Parathyroid adenoma (tissue), 2 donors: ENCODE results near the gene COMT.

Experiments
- H2AFZ ChIP-seq: fragments of 300-600 bp; sonication (generic); one replicate; pipeline ENCODE4 v1.7.0; 2017; ENCODE audit warnings: antibody characterized with exemption, mild to moderate bottlenecking
- H3K27ac ChIP-seq: fragments of 300-600 bp; sonication (generic); one replicate; pipeline ENCODE4 v1.7.0; 2017
- H3K27me3 ChIP-seq: fragments of 300-600 bp; sonication (generic); one replicate; pipeline ENCODE4 v1.7.0; 2017; ENCODE audit warnings: low read length; ENCODE audit not compliant: control insufficient read depth, insufficient read depth
- H3K36me3 ChIP-seq: fragments of 300-600 bp; sonication (generic); one replicate; pipeline ENCODE4 v1.7.0; 2017; ENCODE audit warnings: low read length; ENCODE audit not compliant: control insufficient read depth, insufficient read depth
- H3K4me1 ChIP-seq: fragments of 300-600 bp; sonication (generic); one replicate; pipeline ENCODE4 v1.7.0; 2017; ENCODE audit warnings: control low read depth
- H3K4me2 ChIP-seq: fragments of 300-600 bp; sonication (generic); one replicate; pipeline ENCODE4 v1.7.0; 2017; ENCODE audit warnings: low read length
- H3K4me3 ChIP-seq: fragments of 300-600 bp; sonication (generic); one replicate; pipeline ENCODE4 v1.7.0; 2017; ENCODE audit warnings: low read depth, low read length
- H3K79me2 ChIP-seq: fragments of 300-600 bp; sonication (generic); one replicate; pipeline ENCODE4 v1.7.0; 2017; ENCODE audit warnings: control low read depth
- H3K9ac ChIP-seq: fragments of 300-600 bp; sonication (generic); one replicate; pipeline ENCODE4 v1.7.0; 2017; ENCODE audit warnings: mild to moderate bottlenecking
- H3K9me3 ChIP-seq: fragments of 300-600 bp; sonication (generic); one replicate; pipeline ENCODE4 v1.7.0; 2017; ENCODE audit warnings: low read length; ENCODE audit not compliant: control insufficient read depth
- TF ChIP-seq, protein P1 (sequence below): fragments of 300-600 bp; sonication (generic); IDR thresholded peaks from one replicate; pipeline ENCODE4 v1.7.0; 2017; ENCODE audit warnings: antibody characterized with exemption, mild to moderate bottlenecking
- donor health status: primary hyperparathyroidism.

COMT gene

DNA sequence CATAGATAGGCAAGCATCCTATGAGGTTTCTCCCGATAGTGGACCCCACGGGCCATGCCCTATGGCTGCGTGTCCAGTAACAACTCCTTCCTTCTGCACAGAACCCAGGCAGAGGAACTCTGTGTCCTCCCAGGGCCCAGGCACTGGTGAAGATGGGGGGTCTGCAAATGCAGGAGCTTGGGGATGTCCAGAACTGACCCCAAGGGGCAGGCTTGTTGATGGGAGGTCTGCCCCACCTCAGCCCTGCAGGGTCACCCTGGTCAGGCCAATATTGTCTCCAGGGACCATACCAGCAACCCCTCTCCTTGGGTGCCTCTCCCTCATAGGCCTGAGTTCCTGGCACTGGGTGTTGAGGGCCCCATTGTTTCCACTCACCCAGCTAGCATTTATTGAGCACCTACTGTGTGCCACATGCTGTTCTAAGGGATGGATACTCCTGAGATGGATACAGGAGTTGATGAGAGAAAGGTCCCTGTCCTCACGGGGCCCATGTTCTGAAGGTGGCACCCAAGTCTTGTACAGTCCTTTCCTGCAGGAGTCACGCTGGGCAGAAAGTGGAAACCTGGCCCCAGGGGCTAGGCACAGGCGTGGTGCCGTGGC, 26.4 kb downstream of the COMT start:
- H3K4me1 ChIP-seq = no peaks in the 10 kb centered on the region

DNA sequence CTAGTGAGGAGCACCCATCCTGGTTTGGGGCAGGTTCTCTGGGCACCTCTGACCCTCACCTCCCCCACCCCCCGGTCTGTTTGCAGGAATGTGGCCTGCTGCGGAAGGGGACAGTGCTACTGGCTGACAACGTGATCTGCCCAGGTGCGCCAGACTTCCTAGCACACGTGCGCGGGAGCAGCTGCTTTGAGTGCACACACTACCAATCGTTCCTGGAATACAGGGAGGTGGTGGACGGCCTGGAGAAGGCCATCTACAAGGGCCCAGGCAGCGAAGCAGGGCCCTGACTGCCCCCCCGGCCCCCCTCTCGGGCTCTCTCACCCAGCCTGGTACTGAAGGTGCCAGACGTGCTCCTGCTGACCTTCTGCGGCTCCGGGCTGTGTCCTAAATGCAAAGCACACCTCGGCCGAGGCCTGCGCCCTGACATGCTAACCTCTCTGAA, 26.9 kb downstream of the COMT start:
- H3K27ac ChIP-seq = no peak overlapping the region
- H3K4me3 ChIP-seq = no peak overlapping the region
- H3K9me3 ChIP-seq = no peaks in the 10 kb centered on the region
- no peak overlapping the region for H3K9ac ChIP-seq
- no peaks in the 10 kb centered on the region for H3K36me3 ChIP-seq
- H3K27me3 ChIP-seq = no peaks in the 10 kb centered on the region
- no peaks in the 10 kb centered on the region for H3K79me2 ChIP-seq
- no peaks in the 10 kb centered on the region for H3K4me1 ChIP-seq
- H2AFZ ChIP-seq = no peak overlapping the region
- TF ChIP-seq, protein P1, sequence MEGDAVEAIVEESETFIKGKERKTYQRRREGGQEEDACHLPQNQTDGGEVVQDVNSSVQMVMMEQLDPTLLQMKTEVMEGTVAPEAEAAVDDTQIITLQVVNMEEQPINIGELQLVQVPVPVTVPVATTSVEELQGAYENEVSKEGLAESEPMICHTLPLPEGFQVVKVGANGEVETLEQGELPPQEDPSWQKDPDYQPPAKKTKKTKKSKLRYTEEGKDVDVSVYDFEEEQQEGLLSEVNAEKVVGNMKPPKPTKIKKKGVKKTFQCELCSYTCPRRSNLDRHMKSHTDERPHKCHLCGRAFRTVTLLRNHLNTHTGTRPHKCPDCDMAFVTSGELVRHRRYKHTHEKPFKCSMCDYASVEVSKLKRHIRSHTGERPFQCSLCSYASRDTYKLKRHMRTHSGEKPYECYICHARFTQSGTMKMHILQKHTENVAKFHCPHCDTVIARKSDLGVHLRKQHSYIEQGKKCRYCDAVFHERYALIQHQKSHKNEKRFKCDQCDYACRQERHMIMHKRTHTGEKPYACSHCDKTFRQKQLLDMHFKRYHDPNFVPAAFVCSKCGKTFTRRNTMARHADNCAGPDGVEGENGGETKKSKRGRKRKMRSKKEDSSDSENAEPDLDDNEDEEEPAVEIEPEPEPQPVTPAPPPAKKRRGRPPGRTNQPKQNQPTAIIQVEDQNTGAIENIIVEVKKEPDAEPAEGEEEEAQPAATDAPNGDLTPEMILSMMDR = no peak
- H3K4me2 ChIP-seq = no peak overlapping the region

More for the DNA sequence above, 26.4 kb downstream of the COMT start:
- no peaks in the 10 kb centered on the region for H3K79me2 ChIP-seq
- H3K9me3 ChIP-seq = no peaks in the 10 kb centered on the region
- no peaks in the 10 kb centered on the region for H3K36me3 ChIP-seq
- no peak overlapping the region for H3K4me2 ChIP-seq
- TF ChIP-seq, protein P1 = no peak
- H3K27ac ChIP-seq = no peak overlapping the region
- H2AFZ ChIP-seq = no peak overlapping the region
- no peak overlapping the region for H3K9ac ChIP-seq
- H3K4me3 ChIP-seq = no peak overlapping the region
- H3K27me3 ChIP-seq = no peaks in the 10 kb centered on the region

DNA sequence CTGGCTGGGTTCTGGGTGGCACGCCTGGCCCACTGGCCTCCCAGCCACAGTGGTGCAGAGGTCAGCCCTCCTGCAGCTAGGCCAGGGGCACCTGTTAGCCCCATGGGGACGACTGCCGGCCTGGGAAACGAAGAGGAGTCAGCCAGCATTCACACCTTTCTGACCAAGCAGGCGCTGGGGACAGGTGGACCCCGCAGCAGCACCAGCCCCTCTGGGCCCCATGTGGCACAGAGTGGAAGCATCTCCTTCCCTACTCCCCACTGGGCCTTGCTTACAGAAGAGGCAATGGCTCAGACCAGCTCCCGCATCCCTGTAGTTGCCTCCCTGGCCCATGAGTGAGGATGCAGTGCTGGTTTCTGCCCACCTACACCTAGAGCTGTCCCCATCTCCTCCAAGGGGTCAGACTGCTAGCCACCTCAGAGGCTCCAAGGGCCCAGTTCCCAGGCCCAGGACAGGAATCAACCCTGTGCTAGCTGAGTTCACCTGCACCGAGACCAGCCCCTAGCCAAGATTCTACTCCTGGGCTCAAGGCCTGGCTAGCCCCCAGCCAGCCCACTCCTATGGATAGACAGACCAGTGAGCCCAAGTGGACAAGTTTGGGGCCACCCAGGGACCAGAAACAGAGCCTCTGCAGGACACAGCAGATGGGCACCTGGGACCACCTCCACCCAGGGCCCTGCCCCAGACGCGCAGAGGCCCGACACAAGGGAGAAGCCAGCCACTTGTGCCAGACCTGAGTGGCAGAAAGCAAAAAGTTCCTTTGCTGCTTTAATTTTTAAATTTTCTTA, 27.8 kb downstream of the COMT start:
- Histone ChIP-seq H3K4me3 (no peak overlapping the region), H3K79me2 (no peaks in the 10 kb centered on the region), H3K4me2 (no peak overlapping the region), H3K27me3 (no peaks in the 10 kb centered on the region), H3K36me3 (no peaks in the 10 kb centered on the region), H3K4me1 (no peaks in the 10 kb centered on the region), H3K9me3 (no peaks in the 10 kb centered on the region), H3K9ac (no peak overlapping the region), H2AFZ (no peak overlapping the region), H3K27ac (no peak overlapping the region)
- TF ChIP-seq, protein P1 = no peak

DNA sequence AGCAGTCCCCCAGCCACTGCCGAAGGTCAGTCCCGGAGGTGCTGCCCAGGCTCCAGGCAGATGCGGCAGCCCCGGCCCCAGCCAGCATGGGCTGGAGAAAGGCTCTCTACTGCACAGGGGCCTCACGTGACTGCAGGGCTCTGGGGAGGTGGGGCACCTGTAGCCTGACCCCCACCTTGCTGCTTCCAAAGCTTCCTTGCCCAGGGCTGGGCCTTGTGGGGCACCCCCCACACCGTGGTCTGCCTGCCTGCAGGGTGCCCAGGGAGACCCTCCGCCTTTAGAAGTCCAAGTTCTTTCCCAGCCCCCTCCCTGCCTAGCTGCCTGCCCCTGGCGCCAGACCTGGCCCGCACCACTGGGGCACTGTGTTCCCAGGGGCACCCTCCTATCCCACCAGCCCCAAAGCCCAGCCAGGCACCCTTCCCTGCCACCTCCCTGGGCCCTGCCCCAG, 28.5 kb downstream of the COMT start:
- Histone ChIP-seq H3K9ac (no peak overlapping the region), H3K4me1 (no peaks in the 10 kb centered on the region), H3K4me2 (no peak overlapping the region), H3K36me3 (no peaks in the 10 kb centered on the region), H3K27ac (no peak overlapping the region), H3K4me3 (no peak overlapping the region), H3K9me3 (no peaks in the 10 kb centered on the region), H3K27me3 (no peaks in the 10 kb centered on the region), H2AFZ (no peak overlapping the region), H3K79me2 (no peaks in the 10 kb centered on the region)
- TF ChIP-seq, protein P1 = no peak
